ENCODE results near the gene MGLL. TPM values are rescaled to one million over a fixed set of nuclear protein-coding genes. Genes with fewer than 3 reads are reported as not detected.

Gene MGLL
- total RNA-seq, 1 experiment from 2014 or later, result 6.8 TPM

DNA sequence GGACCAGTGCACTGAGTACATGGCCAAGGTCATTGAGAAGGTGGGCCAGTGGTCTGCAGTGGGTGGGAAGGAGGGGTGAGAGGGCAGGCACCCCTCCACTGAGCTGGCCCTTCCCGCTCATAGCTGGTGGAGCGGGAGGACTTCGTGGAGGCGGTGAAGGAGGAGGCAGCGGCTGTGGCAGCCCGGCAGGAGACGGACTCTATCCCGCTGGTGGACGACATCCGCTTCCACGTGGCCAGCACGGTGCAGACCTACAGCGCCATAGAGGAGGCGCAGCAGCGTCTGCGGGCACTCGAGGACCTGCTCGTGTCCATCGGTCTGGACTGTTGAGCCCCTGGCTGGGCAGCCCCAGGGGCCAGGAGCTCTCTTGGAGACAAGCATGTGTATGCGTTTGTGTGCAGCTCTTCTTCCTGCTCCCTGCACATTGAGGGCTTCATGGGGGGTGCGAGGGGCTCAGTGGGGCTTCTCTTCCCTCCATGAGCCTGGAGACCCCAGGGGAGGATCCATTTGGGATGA lies 142.1 kb downstream of the MGLL start (continued):
- TF ChIP-seq, protein P1, sequence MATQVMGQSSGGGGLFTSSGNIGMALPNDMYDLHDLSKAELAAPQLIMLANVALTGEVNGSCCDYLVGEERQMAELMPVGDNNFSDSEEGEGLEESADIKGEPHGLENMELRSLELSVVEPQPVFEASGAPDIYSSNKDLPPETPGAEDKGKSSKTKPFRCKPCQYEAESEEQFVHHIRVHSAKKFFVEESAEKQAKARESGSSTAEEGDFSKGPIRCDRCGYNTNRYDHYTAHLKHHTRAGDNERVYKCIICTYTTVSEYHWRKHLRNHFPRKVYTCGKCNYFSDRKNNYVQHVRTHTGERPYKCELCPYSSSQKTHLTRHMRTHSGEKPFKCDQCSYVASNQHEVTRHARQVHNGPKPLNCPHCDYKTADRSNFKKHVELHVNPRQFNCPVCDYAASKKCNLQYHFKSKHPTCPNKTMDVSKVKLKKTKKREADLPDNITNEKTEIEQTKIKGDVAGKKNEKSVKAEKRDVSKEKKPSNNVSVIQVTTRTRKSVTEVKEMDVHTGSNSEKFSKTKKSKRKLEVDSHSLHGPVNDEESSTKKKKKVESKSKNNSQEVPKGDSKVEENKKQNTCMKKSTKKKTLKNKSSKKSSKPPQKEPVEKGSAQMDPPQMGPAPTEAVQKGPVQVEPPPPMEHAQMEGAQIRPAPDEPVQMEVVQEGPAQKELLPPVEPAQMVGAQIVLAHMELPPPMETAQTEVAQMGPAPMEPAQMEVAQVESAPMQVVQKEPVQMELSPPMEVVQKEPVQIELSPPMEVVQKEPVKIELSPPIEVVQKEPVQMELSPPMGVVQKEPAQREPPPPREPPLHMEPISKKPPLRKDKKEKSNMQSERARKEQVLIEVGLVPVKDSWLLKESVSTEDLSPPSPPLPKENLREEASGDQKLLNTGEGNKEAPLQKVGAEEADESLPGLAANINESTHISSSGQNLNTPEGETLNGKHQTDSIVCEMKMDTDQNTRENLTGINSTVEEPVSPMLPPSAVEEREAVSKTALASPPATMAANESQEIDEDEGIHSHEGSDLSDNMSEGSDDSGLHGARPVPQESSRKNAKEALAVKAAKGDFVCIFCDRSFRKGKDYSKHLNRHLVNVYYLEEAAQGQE (IDR thresholded peaks at IDR 0.05; ENCODE audit: low read depth), result no peak
- TF ChIP-seq ZNF274 (IDR thresholded peaks at IDR 0.05; ENCODE audit: low read depth, low read length) (no peak), SRF (IDR thresholded peaks at IDR 0.05; ENCODE audit: low read depth) (no peak), EZH2 (IDR thresholded peaks at IDR 0.05) (no peak), TCF7L2 (IDR thresholded peaks at IDR 0.05; ENCODE audit: borderline replicate concordance, extremely low read depth, insufficient read depth, insufficient read length) (no peak)

DNA sequence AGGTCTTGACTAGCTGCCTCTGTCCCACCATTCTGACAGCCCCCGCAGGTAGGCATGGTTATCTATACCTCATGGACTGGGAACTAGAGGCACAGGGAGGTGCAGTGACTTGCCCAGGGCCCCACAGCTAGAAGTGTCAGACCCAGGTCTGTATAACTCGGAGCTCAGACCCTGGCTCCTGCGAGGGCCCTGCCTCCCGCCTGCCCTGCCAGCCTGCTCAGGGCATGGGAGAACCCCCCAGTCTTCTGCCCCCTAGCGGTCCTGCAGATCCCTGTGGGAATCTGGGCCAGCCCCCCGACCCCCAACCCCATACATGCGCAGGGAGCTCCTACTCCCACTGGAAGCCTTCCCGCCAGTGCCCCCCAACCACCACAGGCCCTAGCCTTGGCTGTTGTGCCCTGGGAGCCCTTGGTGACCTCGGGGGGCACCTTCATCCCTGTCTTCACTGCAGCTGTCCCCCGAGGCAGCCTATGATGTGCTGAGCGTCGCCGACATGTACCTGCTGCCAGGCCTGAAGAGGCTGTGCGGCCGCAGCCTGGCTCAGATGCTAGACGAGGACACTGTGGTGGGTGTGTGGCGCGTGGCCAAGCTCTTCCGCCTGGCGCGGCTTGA lies 142.7 kb downstream of the MGLL start:
- DNase-seq (ENCODE audit: low read depth, low spot score), result no peak
- no peak for ATAC-seq
- H3K4me1 ChIP-seq (ENCODE audit: control insufficient read depth in 1 of 2, insufficient read depth in 2 of 2, low read length in 2 of 2), result no peaks in the 10 kb centered on the region
- no peaks in the 10 kb centered on the region for H4K20me1 ChIP-seq (ENCODE audit: insufficient read depth)
- intact Hi-C loops (cut with micrococcal nuclease), result no loop called here
- no peak overlapping the region for H3K4me2 ChIP-seq (ENCODE audit: low read length)
- BruUV-seq (replicated peaks), result no TSS peak
- no peaks in the 10 kb centered on the region for H3K27me3 ChIP-seq (ENCODE audit: insufficient read depth, low read length)
- ChIA-PET CTCF (interaction anchor here (0.7 to 0.9 kb wide), 2 partner anchors 11 to 14 kb away, joined by 3 read pairs; no protein-coding TSS in a partner anchor), RAD21 (ENCODE audit: low non-redundant PET in 1 of 2, low total read pairs in 2 of 2, uncharacterized antibody in 2 of 2, unreplicated experiment in 2 of 2) (no interaction called here), POLR2A (no interaction called here)
- TF ChIP-seq EGR1 (IDR thresholded peaks at IDR 0.05; ENCODE audit: low read depth) (no peak), EZH2 (IDR thresholded peaks at IDR 0.05) (no peak), POLR2A (IDR thresholded peaks at IDR 0.05; ENCODE audit: borderline replicate concordance, extremely low read depth, insufficient read depth, insufficient read length) (no peak), YY1 (IDR thresholded peaks at IDR 0.05; ENCODE audit: extremely low read depth, insufficient replicate concordance, low read depth, low read length) (no peak), SRF (IDR thresholded peaks at IDR 0.05; ENCODE audit: low read depth) (no peak), ELF1 (IDR thresholded peaks at IDR 0.05; ENCODE audit: borderline replicate concordance, low read depth) (no peak), EZH2phosphoT487 (IDR thresholded peaks at IDR 0.05; ENCODE audit: borderline replicate concordance) (no peak), FOSL1 (IDR thresholded peaks at IDR 0.05; ENCODE audit: low read depth) (no peak), ZFX (IDR thresholded peaks at IDR 0.05) (no peak), JUND (IDR thresholded peaks at IDR 0.05) (no peak), CBX3 (IDR thresholded peaks at IDR 0.05; ENCODE audit: low read depth) (no peak)
- TF ChIP-seq, protein P1 (IDR thresholded peaks at IDR 0.05; ENCODE audit: low read depth), result no peak
- TF ChIP-seq, protein P2, sequence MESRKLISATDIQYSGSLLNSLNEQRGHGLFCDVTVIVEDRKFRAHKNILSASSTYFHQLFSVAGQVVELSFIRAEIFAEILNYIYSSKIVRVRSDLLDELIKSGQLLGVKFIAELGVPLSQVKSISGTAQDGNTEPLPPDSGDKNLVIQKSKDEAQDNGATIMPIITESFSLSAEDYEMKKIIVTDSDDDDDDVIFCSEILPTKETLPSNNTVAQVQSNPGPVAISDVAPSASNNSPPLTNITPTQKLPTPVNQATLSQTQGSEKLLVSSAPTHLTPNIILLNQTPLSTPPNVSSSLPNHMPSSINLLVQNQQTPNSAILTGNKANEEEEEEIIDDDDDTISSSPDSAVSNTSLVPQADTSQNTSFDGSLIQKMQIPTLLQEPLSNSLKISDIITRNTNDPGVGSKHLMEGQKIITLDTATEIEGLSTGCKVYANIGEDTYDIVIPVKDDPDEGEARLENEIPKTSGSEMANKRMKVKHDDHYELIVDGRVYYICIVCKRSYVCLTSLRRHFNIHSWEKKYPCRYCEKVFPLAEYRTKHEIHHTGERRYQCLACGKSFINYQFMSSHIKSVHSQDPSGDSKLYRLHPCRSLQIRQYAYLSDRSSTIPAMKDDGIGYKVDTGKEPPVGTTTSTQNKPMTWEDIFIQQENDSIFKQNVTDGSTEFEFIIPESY (IDR thresholded peaks at IDR 0.05; ENCODE audit: extremely low read depth, insufficient replicate concordance, low read length), result no peak
- H3K36me3 ChIP-seq (ENCODE audit: control insufficient read depth in 1 of 2, insufficient read depth in 2 of 2, low read length in 2 of 2), result no peaks in the 10 kb centered on the region
- no peak overlapping the region for H3K9ac ChIP-seq (ENCODE audit: low read length)
- no peaks in the 10 kb centered on the region for H3K9me3 ChIP-seq (ENCODE audit: control insufficient read depth in 1 of 2, insufficient read depth in 1 of 2, low read depth in 1 of 2, low read length in 2 of 2)
- H3K4me3 ChIP-seq (replicated peaks in 1 of 2; ENCODE audit: low read depth in 1 of 2, low read length in 2 of 2), result no peak overlapping the region
- H3K79me2 ChIP-seq (ENCODE audit: insufficient read depth, low read length), result no peaks in the 10 kb centered on the region
- no peak overlapping the region for H2AFZ ChIP-seq (ENCODE audit: low read depth, low read length, poor library complexity, severe bottlenecking)
- no peak overlapping the region for H3K27ac ChIP-seq (ENCODE audit: low read depth, low read length)
- no peaks in the 10 kb centered on the region for H3K9me2 ChIP-seq (ENCODE audit: insufficient read depth)
